Coronary artery (tissue), 2 donors: ENCODE results near the gene SUSD6.

Experiments
- DNase-seq: peaks from one replicate; pipeline ENCODE4 v3.0.0-alpha.2; 2017; ENCODE audit warnings: low spot score
- H3K27ac ChIP-seq, 2 donors: fragments of 200-600 bp; sonication (generic); one replicate each; pipeline ENCODE4 v1.5.1; 2016 to 2019
- H3K4me3 ChIP-seq: fragments of 200-600 bp; sonication (generic); 2 replicates; pipeline ENCODE4 v1.5.1; 2016; ENCODE audit warnings: mild to moderate bottlenecking, moderate library complexity
- CTCF ChIP-seq: fragments of 200-600 bp; sonication (generic); IDR thresholded peaks from one replicate; pipeline ENCODE4 v1.5.1; 2019; ENCODE audit warnings: antibody characterized with exemption

Gene SUSD6

DNA sequence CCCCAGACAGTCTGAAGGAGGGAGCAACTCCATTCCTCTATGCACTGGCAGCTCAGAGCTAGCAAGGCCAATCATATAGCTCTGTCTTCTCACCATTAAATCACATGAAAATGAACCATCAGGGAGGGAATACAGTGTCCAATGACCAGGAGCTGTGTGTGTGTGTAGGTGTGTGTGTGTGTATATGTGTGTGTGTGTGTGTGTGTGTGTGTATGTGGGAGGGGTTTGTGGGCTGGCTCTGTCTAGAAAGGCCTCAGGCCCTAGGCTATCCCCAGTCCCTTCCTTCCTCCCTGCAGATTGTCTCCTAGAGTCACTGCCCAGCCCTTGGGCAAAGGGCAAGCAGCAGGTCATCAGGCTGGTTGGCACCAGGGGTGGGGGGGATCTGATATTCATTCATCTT lies 5.7 kb upstream of the SUSD6 start:
- no peak overlapping the region for H3K27ac ChIP-seq
- no peak for TF ChIP-seq CTCF
- no peak for DNase-seq

GRCh38 chr14:69606258-69607184 lies 4.9 kb upstream of the SUSD6 start:
- DNase-seq = no peak
- no peak overlapping the region for H3K27ac ChIP-seq
- no peak for TF ChIP-seq CTCF

More for the DNA sequence above, 5.7 kb upstream of the SUSD6 start:
- H3K4me3 ChIP-seq = no peak overlapping the region

DNA sequence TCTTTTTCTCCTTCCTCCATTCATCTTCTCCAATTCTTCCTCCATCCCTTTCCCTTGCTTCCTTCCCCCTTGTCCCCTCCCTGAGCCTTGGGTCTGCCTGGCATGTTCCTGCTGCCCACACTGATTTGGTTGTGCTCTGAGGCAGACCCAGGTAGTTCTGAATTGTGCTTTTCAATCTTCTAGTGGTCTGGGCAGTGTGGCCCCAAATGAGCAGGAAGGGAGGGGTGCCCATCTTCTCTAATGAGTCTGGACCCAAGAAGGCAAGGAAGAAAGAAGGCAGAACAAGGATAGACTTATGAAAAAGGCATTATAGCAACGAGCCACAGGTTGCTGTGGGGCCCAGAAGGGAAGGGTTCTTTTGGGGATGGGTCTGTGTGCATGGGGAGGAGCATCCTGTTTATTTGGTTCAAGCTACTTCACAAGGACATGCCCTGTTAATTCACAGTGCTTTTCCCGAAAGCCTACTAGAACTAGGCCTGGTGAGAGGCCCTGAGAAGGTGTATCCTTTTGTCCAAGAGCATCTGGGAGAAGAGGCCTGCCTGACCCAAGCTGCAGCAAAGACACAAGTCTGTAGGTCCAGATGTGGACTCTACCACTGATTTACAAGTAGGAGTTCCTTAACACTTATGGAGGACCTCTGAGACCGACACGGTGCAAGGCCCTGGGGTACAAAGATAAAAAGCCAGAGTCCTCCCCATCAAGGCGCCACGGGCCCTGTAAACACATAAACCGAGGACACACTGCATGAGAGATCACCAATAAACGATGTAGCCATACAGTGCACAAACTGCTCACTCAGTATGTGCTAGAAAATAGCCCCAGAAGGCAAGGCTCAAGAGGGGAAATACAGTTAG lies 1.1 kb upstream of the SUSD6 start:
- DNase-seq = no peak
- no peak for TF ChIP-seq CTCF
- H3K4me3 ChIP-seq = peak overlapping the region; percentile 92
- H3K27ac ChIP-seq = peak overlapping the region; percentile 76 to 99

More at GRCh38 chr14:69606258-69607184, 4.9 kb upstream of the SUSD6 start:
- H3K4me3 ChIP-seq = no peak overlapping the region

DNA sequence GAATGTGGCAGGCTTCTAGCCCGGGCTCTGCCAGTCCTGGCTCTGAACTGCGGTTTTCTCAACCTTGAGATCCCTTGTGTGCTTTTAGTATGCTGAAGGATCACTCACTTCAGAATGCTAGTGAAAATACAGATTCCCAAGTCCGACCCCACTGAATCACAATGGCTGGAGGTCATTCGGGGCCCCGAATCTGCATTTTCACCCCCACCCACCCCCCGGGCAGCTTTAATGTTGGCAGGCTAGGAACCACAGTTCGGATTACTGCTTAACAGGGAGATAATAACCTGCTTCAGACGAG lies 573 bp upstream of the SUSD6 start:
- Histone ChIP-seq H3K4me3 (peak overlapping the region; percentile 92), H3K27ac (peak overlapping the region; percentile 76 to 99)
- no peak for DNase-seq
- TF ChIP-seq CTCF = no peak

DNA sequence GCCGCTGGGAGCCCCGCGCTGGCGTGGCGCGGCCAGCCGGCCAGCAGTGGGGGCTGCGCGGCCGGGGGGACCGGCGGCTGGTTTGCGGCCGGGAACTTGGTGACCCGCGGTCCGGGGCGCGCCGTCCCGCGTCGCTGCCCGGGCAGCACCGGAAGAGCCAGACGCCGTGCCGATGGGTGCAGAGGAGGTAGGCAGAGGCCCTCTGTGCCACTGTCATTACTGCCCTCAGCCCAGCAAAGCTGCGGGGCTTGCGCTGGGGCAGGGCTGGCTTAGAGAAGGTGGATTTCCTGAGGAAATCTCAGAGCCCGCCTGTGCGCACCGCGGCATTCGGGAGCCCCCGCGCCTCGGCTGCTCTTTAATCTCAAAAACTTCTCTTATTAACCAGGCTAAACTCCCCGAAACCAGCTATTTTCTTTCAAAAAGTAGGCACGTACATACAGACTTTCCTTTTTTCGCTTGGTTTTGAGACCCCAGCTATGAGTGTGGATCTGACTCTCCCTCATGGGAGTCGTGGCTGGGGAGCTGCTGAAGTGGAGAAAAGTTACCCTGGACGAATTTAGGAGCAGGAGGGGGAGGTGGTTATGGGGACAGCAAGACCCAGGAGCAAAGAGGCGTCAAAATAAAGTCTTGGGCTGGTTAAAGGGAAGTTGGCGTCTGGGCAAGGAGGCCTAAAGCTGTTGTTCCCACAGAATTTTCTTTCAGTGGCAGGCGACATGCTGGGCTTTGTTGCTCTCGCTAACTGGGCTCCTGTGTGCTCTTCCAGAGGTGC lies 802 bp downstream of the SUSD6 start:
- peak overlapping the region; percentile 96 to 99 for H3K27ac ChIP-seq
- no peak for DNase-seq
- peak overlapping the region; percentile 92 for H3K4me3 ChIP-seq
- TF ChIP-seq CTCF = no peak

DNA sequence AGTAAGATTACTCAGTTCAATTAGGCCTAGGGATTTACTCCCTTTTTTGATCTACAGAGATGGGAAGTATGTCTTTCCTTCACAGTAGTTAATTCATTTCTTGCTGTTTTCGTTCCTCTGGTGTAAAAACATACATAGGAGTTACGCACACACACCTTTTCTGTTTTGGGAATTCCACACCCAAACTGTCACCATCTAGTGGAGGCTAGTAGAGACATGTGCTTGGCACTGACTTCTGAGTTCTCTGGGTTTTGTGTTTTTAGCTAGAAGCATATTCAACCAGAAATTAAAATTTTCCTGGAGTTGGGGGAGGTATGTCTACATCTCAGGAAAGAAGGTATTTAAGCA lies 1.4 kb downstream of the SUSD6 start:
- no peak for DNase-seq
- H3K4me3 ChIP-seq = peak overlapping the region; percentile 92
- TF ChIP-seq CTCF = no peak
- H3K27ac ChIP-seq = peak overlapping the region; percentile 96 to 99
